NCI-H2081 treated with DMSO at 0.1 percent for 48 hours (cell line): Measurements from ENCODE around the gene TCF3.
"Not testable (repeated sequence)": the region's sequence is repeated elsewhere in the genome, so short reads cannot be mapped to it uniquely, and the experiment has no call there.

Source experiments
- DNase-seq: peaks from one replicate; lab custom pipeline; 2025; lab: John Stamatoyannopoulos, UW

TCF3 gene

GRCh38 chr19:1650650-1651567 is 1.5 kb downstream of the TCF3 start:
- no peak for DNase-seq

GRCh38 chr19:1649706-1650649 is 2.4 kb downstream of the TCF3 start:
- DNase-seq: no peak

- DNase-seq: no peak
Observed at GRCh38 chr19:1648920-1649541, 3.4 kb downstream of the TCF3 start.

- DNase-seq: no peak
Observed at GRCh38 chr19:1648459-1648849, 4.0 kb downstream of the TCF3 start.

- DNase-seq: no peak
Observed at GRCh38 chr19:1647501-1648458, 4.6 kb downstream of the TCF3 start.

- no peak for DNase-seq
Observed at GRCh38 chr19:1646659-1647453, 5.6 kb downstream of the TCF3 start.

GRCh38 chr19:1646149-1646548 is 6.3 kb downstream of the TCF3 start:
- no peak for DNase-seq

- no peak for DNase-seq
Observed at GRCh38 chr19:1645299-1645698, 7.1 kb downstream of the TCF3 start.

- no peak for DNase-seq
Observed at GRCh38 chr19:1644070-1644469, 8.3 kb downstream of the TCF3 start.

- not testable (repeated sequence) for DNase-seq
Observed at GRCh38 chr19:1640893-1641448, 11.4 kb downstream of the TCF3 start.

- no peak for DNase-seq
Observed at GRCh38 chr19:1636325-1637236, 15.8 kb downstream of the TCF3 start.

GRCh38 chr19:1634938-1635243 is 17.5 kb downstream of the TCF3 start:
- DNase-seq: no peak

GRCh38 chr19:1634242-1634937 is 18.0 kb downstream of the TCF3 start:
- no peak for DNase-seq

GRCh38 chr19:1633269-1633826 is 19.1 kb downstream of the TCF3 start:
- DNase-seq: no peak

- DNase-seq: no peak
Observed at GRCh38 chr19:1632462-1633268, 19.8 kb downstream of the TCF3 start.

GRCh38 chr19:1631557-1632100 is 20.8 kb downstream of the TCF3 start:
- no peak for DNase-seq

- no peak for DNase-seq
Observed at GRCh38 chr19:1630811-1631210, 21.6 kb downstream of the TCF3 start.
